BJ (cell line): ENCODE results near the gene SPATA20. TPM values are rescaled to one million over a fixed set of nuclear protein-coding genes. Genes with fewer than 3 reads are reported as not detected.

Experiments
- CTCF ChIA-PET: fragments of 350-600 bp; formaldehyde crosslinking; extraction: SDS; loops from one replicate; lab custom pipeline; 2021; ENCODE audit warnings: antibody characterized with exemption, inconsistent platforms; lab: Yijun Ruan, JAX
- POLR2A ChIA-PET: fragments of 300-600 bp; sonication (Branson Sonifier 250); formaldehyde crosslinking; extraction: SDS; loops from one replicate; lab custom pipeline; 2021; ENCODE audit warnings: antibody characterized with exemption; lab: Charles Lee
- DNase-seq: peaks from one replicate; pipeline ENCODE4 v3.0.0-alpha.2; 2011; ENCODE audit warnings: low read depth
- H3K27me3 ChIP-seq: 2 replicates; pipeline ENCODE4 v1.6.0; 2011; ENCODE audit warnings: low read length; ENCODE audit not compliant: control insufficient read depth, insufficient read depth
- H3K36me3 ChIP-seq: 2 replicates; pipeline ENCODE4 v1.5.1; 2011; ENCODE audit warnings: low read length; ENCODE audit not compliant: control insufficient read depth, insufficient read depth
- H3K4me3 ChIP-seq: 2 replicates; pipeline ENCODE4 v1.5.1; 2011; ENCODE audit warnings: low read depth, mild to moderate bottlenecking, control low read depth, low read length
- polyA plus RNA-seq: library from polyadenylated mRNA; depleted of rRNA; stranded (reverse); fragments of >200 nt; gene quantifications from 2 replicates; pipeline ENCODE4 v1.2.3, GENCODE V29; 2011
- TF ChIP-seq, protein P1 (sequence below): IDR thresholded peaks from 2 replicates; pipeline ENCODE4 v1.5.1; 2011; ENCODE audit warnings: low read depth, mild to moderate bottlenecking, control low read depth, inconsistent platforms, low read length, moderate library complexity; ENCODE audit not compliant: insufficient read depth

The SPATA20 gene
- polyA plus RNA-seq, 1 experiment: 46.4 TPM

DNA sequence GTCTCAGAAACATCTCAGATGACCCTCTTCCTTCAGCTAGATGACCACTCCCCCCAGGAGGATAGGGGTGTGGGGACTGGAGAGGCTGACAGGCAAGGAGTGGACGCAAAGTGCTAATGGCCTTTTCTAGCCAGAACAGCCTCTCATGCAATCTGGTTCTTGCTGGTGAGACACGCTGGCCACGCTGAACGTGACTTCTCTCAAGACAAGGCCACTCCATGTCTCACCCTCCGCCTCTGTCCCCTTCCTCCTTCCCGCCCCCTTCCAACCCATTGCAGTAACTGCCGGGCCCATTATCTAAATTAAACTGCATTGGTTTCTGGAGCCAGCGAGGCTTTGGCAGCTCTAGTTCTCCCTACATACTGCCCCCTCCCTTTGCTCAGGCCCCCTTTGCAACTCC is 23.1 kb downstream of the SPATA20 start:
- no peak for DNase-seq
- peaks cover 8% of the 10 kb centered on the region for H3K27me3 ChIP-seq
- no peaks in the 10 kb centered on the region for H3K36me3 ChIP-seq
- ChIA-PET POLR2A (no interaction called here), CTCF (no interaction called here)
- TF ChIP-seq, protein P1, sequence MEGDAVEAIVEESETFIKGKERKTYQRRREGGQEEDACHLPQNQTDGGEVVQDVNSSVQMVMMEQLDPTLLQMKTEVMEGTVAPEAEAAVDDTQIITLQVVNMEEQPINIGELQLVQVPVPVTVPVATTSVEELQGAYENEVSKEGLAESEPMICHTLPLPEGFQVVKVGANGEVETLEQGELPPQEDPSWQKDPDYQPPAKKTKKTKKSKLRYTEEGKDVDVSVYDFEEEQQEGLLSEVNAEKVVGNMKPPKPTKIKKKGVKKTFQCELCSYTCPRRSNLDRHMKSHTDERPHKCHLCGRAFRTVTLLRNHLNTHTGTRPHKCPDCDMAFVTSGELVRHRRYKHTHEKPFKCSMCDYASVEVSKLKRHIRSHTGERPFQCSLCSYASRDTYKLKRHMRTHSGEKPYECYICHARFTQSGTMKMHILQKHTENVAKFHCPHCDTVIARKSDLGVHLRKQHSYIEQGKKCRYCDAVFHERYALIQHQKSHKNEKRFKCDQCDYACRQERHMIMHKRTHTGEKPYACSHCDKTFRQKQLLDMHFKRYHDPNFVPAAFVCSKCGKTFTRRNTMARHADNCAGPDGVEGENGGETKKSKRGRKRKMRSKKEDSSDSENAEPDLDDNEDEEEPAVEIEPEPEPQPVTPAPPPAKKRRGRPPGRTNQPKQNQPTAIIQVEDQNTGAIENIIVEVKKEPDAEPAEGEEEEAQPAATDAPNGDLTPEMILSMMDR: no peak
- no peak overlapping the region for H3K4me3 ChIP-seq

DNA sequence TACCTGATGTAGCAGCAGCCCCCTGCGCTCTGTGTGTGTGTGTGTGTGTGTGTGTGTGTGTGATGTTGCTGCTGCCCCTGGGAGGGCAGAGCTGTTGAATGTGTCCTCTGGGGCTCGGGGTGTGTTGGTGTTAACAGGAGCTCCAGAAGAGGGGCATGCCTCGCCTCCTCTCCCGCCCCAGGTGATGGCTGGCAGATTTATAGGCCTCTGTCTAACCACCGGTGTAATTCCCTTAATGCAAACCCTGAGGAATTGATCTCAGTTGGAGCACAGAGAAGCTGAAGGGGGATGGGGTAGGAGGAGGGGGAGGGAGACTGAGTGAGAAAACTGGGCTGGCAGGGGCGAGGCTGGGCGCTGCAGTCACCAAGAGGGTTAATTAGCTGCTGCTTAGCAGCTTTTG is 23.6 kb downstream of the SPATA20 start:
- TF ChIP-seq, protein P1: no peak
- CTCF ChIA-PET: no interaction called here
- Histone ChIP-seq H3K36me3 (no peaks in the 10 kb centered on the region), H3K27me3 (peaks cover 8% of the 10 kb centered on the region), H3K4me3 (no peak overlapping the region)
- DNase-seq: no peak
- POLR2A ChIA-PET: no interaction called here

DNA sequence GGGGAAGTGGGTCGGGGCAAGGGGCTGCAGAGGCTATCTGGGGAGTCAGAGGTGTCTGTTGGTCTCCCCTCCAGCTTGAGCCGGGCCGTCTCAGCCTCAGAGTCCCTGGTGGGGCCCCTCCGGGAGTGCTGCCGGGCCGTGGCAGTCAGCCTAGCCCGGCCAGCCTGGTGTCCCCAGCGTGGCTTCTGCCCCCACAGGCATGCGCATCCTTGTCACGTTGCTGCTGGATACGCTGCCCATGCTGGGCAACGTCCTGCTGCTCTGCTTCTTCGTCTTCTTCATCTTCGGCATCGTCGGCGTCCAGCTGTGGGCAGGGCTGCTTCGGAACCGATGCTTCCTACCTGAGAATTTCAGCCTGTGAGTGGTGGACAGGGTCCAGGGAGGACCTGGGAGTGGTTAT is 24.7 kb downstream of the SPATA20 start:
- DNase-seq: no peak
- ChIA-PET CTCF (interaction anchor here (1.1 kb wide), 1 partner anchor 9 kb away, joined by 3 read pairs; no protein-coding TSS in a partner anchor), POLR2A (no interaction called here)
- TF ChIP-seq, protein P1: no peak
- no peaks in the 10 kb centered on the region for H3K36me3 ChIP-seq
- H3K27me3 ChIP-seq: peaks cover 5% of the 10 kb centered on the region
- H3K4me3 ChIP-seq: no peak overlapping the region

DNA sequence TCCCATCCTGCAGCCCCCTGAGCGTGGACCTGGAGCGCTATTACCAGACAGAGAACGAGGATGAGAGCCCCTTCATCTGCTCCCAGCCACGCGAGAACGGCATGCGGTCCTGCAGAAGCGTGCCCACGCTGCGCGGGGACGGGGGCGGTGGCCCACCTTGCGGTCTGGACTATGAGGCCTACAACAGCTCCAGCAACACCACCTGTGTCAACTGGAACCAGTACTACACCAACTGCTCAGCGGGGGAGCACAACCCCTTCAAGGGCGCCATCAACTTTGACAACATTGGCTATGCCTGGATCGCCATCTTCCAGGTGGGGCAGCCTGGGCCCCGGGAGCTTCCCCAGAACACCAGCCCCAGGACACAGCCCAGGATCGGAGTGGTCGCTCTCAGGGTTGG is 25.6 kb downstream of the SPATA20 start:
- Histone ChIP-seq H3K27me3 (peaks cover 2% of the 10 kb centered on the region; the same call in 1 of the 2 replicates), H3K36me3 (no peaks in the 10 kb centered on the region), H3K4me3 (no peak overlapping the region)
- DNase-seq: no peak
- ChIA-PET POLR2A (no interaction called here), CTCF (interaction anchor here (1.1 kb wide), 1 partner anchor 10 kb away, joined by 3 read pairs; no protein-coding TSS in a partner anchor)
- TF ChIP-seq, protein P1: no peak

DNA sequence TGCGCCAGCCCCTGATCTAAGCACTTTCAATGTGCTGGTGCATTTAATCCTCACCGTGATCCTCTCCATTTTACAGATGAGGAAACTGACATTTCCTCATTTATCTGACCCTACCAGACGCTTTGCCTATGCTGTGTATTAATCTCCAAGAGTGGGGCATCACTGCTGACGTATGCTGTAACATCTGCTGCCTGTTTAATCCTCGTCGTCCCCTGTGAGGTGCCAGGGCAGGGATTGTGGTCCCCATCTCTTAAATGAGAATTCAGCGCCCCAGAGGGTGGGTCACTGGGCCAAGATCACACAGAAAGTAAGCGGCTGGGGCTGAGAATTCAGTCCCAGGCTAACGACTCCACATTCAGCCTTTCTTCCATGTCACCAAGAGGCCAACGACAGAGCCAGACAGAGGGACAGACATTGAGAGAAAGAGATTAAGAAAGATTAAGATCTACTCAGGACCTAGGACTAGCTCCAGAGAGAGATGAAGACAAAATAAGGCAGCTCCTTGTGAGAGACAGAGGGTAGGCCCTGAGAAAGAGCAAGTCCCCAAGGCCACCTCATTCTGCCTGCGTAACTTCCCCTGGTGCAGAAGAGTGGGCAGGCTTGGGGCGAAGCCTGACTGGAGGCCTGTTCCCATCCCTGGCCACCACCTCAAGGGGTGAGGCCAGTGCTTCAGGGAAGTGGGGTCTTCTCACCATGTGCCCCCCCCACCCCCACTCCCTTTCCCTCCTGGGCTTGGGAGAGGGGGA is 27.1 kb downstream of the SPATA20 start:
- ChIA-PET CTCF (interaction anchor here (1.1 to 1.3 kb wide), 3 partner anchors 23 to 209 kb away, joined by 3 to 4 read pairs (median 3); no protein-coding TSS in a partner anchor), POLR2A (no interaction called here)
- Histone ChIP-seq H3K4me3 (no peak overlapping the region), H3K36me3 (no peaks in the 10 kb centered on the region), H3K27me3 (peaks cover 3% of the 10 kb centered on the region)
- TF ChIP-seq, protein P1: no peak
- no peak for DNase-seq
